ENCODE data around the gene FAM210A. TPM values are rescaled to one million over a fixed set of nuclear protein-coding genes. Genes with fewer than 3 reads are reported as not detected.
"Not testable (repeated sequence)": the region's sequence is repeated elsewhere in the genome, so short reads cannot be mapped to it uniquely, and the experiment has no call there.

Gene FAM210A
- polyA plus RNA-seq, 1 experiment = 9.9 TPM

- Histone ChIP-seq H3K4me3 (ENCODE audit: low read depth, low read length) (no peak overlapping the region), H3K36me3 (ENCODE audit: control insufficient read depth, insufficient read depth, low read length) (no peaks in the 10 kb centered on the region), H3K27me3 (ENCODE audit: control insufficient read depth, insufficient read depth, low read length) (no peaks in the 10 kb centered on the region)
- DNase-seq (ENCODE audit: low read depth) = no peak
- TF ChIP-seq CTCF (IDR thresholded peaks at IDR 0.05; ENCODE audit: insufficient read depth, low read depth, low read length) = no peak
- ChIA-PET POLR2A (no interaction called here), CTCF (interaction anchor here (1.2 to 2.1 kb wide), 2 partner anchors 10 to 12 kb away, joined by 3 to 5 read pairs; no protein-coding TSS in a partner anchor)
These were observed 22.5 kb downstream of the FAM210A start for GRCh38 chr18:13703899-13704298.

GRCh38 chr18:13700153-13700552 lies 26.2 kb downstream of the FAM210A start:
- no peak for TF ChIP-seq CTCF (IDR thresholded peaks at IDR 0.05; ENCODE audit: insufficient read depth, low read depth, low read length)
- ChIA-PET POLR2A (no interaction called here), CTCF (interaction anchor here (2.5 kb wide), 1 partner anchor 21 kb away, joined by 6 read pairs; no protein-coding TSS in a partner anchor)
- DNase-seq (ENCODE audit: low read depth) = no peak
- no peak overlapping the region for H3K4me3 ChIP-seq (ENCODE audit: low read depth, low read length)
- no peaks in the 10 kb centered on the region for H3K36me3 ChIP-seq (ENCODE audit: control insufficient read depth, insufficient read depth, low read length)
- H3K27me3 ChIP-seq (ENCODE audit: control insufficient read depth, insufficient read depth, low read length) = no peaks in the 10 kb centered on the region

- CTCF ChIA-PET = no interaction called here
- no peak for DNase-seq (ENCODE audit: low read depth)
- no peak overlapping the region for H3K4me3 ChIP-seq (ENCODE audit: low read depth, low read length)
- POLR2A ChIA-PET = no interaction called here
- TF ChIP-seq CTCF (IDR thresholded peaks at IDR 0.05; ENCODE audit: insufficient read depth, low read depth, low read length) = no peak
- H3K27me3 ChIP-seq (ENCODE audit: control insufficient read depth, insufficient read depth, low read length) = no peaks in the 10 kb centered on the region
- no peaks in the 10 kb centered on the region for H3K36me3 ChIP-seq (ENCODE audit: control insufficient read depth, insufficient read depth, low read length)
These were observed 29.4 kb downstream of the FAM210A start for GRCh38 chr18:13696961-13697360.

DNA sequence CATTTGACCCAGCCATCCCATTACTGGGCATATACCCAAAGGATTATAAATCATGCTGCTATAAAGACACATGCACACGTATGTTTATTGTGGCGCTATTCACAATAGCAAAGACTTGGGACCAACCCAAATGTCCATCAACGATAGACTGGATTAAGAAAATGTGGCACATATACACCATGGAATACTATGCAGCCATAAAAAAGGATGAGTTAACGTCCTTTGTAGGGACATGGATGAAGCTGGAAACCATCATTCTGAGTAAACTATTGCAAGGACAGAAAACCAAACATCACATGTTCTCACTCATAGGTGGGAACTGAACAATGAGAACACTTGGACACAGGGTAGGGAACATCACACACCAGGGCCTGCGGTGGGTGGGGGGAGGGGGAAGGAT lies 31.0 kb downstream of the FAM210A start:
- CTCF ChIA-PET; H3K4me3 ChIP-seq (ENCODE audit: low read depth, low read length); H3K27me3 ChIP-seq (ENCODE audit: control insufficient read depth, insufficient read depth, low read length); DNase-seq (ENCODE audit: low read depth); POLR2A ChIA-PET; H3K36me3 ChIP-seq (ENCODE audit: control insufficient read depth, insufficient read depth, low read length): not testable (repeated sequence)

GRCh38 chr18:13690060-13690459 lies 36.3 kb downstream of the FAM210A start:
- DNase-seq (ENCODE audit: low read depth); POLR2A ChIA-PET; H3K27me3 ChIP-seq (ENCODE audit: control insufficient read depth, insufficient read depth, low read length); H3K36me3 ChIP-seq (ENCODE audit: control insufficient read depth, insufficient read depth, low read length); H3K4me3 ChIP-seq (ENCODE audit: low read depth, low read length); CTCF ChIA-PET: not testable (repeated sequence)

- TF ChIP-seq CTCF (IDR thresholded peaks at IDR 0.05; ENCODE audit: insufficient read depth, low read depth, low read length) = no peak
- no peak overlapping the region for H3K4me3 ChIP-seq (ENCODE audit: low read depth, low read length)
- no peaks in the 10 kb centered on the region for H3K27me3 ChIP-seq (ENCODE audit: control insufficient read depth, insufficient read depth, low read length)
- peaks cover 3% of the 10 kb centered on the region for H3K36me3 ChIP-seq (ENCODE audit: control insufficient read depth, insufficient read depth, low read length)
- no peak for DNase-seq (ENCODE audit: low read depth)
- POLR2A ChIA-PET = no interaction called here
- CTCF ChIA-PET = no interaction called here
These were observed 37.9 kb downstream of the FAM210A start for GRCh38 chr18:13688191-13689136.

Data from BJ (cell line).